ENCODE data around the gene NAXE.

The NAXE gene

GRCh38 chr1:156583821-156584622 lies 7.6 kb upstream of the NAXE start:
- H2AFZ ChIP-seq (ENCODE audit: low read length): no peak overlapping the region

GRCh38 chr1:156584813-156585212 lies 6.8 kb upstream of the NAXE start:
- Histone ChIP-seq H3K4me2 (ENCODE audit: low read length) (no peak overlapping the region), H3K27ac (ENCODE audit: low read depth, low read length, poor library complexity, severe bottlenecking) (no peak overlapping the region), H3K4me3 (ENCODE audit: low read depth, low read length, poor library complexity, severe bottlenecking) (no peak overlapping the region), H3K9ac (ENCODE audit: low read length) (no peak overlapping the region), H3K27me3 (ENCODE audit: insufficient read depth, low read length) (no peaks in the 10 kb centered on the region), H3K79me2 (ENCODE audit: insufficient read depth, low read length) (no peaks in the 10 kb centered on the region), H3K9me2 (ENCODE audit: low read depth, low read length) (no peaks in the 10 kb centered on the region), H3F3A (ENCODE audit: insufficient read depth, low read length) (no peaks in the 10 kb centered on the region), H3K9me3 (ENCODE audit: low read length) (no peaks in the 10 kb centered on the region), H4K20me1 (ENCODE audit: insufficient read depth, low read length) (no peaks in the 10 kb centered on the region), H3K4me1 (ENCODE audit: insufficient read depth, low read length, severe bottlenecking) (peaks cover 14% of the 10 kb centered on the region), H3K36me3 (ENCODE audit: insufficient read depth, low read length) (no peaks in the 10 kb centered on the region), H2AFZ (ENCODE audit: low read length) (no peak overlapping the region)
- TF ChIP-seq CTCF (IDR thresholded peaks at IDR 0.05; ENCODE audit: low read length): peak; percentile 77
- no peak for TF ChIP-seq EZH2 (IDR thresholded peaks at IDR 0.05; ENCODE audit: borderline replicate concordance, low read length)

More at GRCh38 chr1:156583821-156584622, 7.6 kb upstream of the NAXE start:
- no peaks in the 10 kb centered on the region for H3K36me3 ChIP-seq (ENCODE audit: insufficient read depth, low read length)
- no peaks in the 10 kb centered on the region for H3K9me2 ChIP-seq (ENCODE audit: low read depth, low read length)
- no peak overlapping the region for H3K9ac ChIP-seq (ENCODE audit: low read length)
- no peaks in the 10 kb centered on the region for H3K9me3 ChIP-seq (ENCODE audit: low read length)
- H3K4me1 ChIP-seq (ENCODE audit: insufficient read depth, low read length, severe bottlenecking): peaks cover 14% of the 10 kb centered on the region
- H3K79me2 ChIP-seq (ENCODE audit: insufficient read depth, low read length): no peaks in the 10 kb centered on the region
- H4K20me1 ChIP-seq (ENCODE audit: insufficient read depth, low read length): no peaks in the 10 kb centered on the region
- no peak overlapping the region for H3K4me3 ChIP-seq (ENCODE audit: low read depth, low read length, poor library complexity, severe bottlenecking)
- no peaks in the 10 kb centered on the region for H3F3A ChIP-seq (ENCODE audit: insufficient read depth, low read length)
- H3K27ac ChIP-seq (ENCODE audit: low read depth, low read length, poor library complexity, severe bottlenecking): no peak overlapping the region
- H3K4me2 ChIP-seq (ENCODE audit: low read length): no peak overlapping the region
- no peaks in the 10 kb centered on the region for H3K27me3 ChIP-seq (ENCODE audit: insufficient read depth, low read length)
- peak; percentile 74 for TF ChIP-seq CTCF (IDR thresholded peaks at IDR 0.05; ENCODE audit: low read length)
- TF ChIP-seq EZH2 (IDR thresholded peaks at IDR 0.05; ENCODE audit: borderline replicate concordance, low read length): no peak

- no peak overlapping the region for H3K4me3 ChIP-seq (ENCODE audit: low read depth, low read length, poor library complexity, severe bottlenecking)
- no peak overlapping the region for H3K27ac ChIP-seq (ENCODE audit: low read depth, low read length, poor library complexity, severe bottlenecking)
- H4K20me1 ChIP-seq (ENCODE audit: insufficient read depth, low read length): no peaks in the 10 kb centered on the region
- no peak overlapping the region for H3K9ac ChIP-seq (ENCODE audit: low read length)
- no peaks in the 10 kb centered on the region for H3K79me2 ChIP-seq (ENCODE audit: insufficient read depth, low read length)
- no peaks in the 10 kb centered on the region for H3K27me3 ChIP-seq (ENCODE audit: insufficient read depth, low read length)
- no peaks in the 10 kb centered on the region for H3F3A ChIP-seq (ENCODE audit: insufficient read depth, low read length)
- H3K9me3 ChIP-seq (ENCODE audit: low read length): no peaks in the 10 kb centered on the region
- peaks cover 21% of the 10 kb centered on the region for H3K4me1 ChIP-seq (ENCODE audit: insufficient read depth, low read length, severe bottlenecking)
- H3K4me2 ChIP-seq (ENCODE audit: low read length): no peak overlapping the region
- H2AFZ ChIP-seq (ENCODE audit: low read length): no peak overlapping the region
- H3K36me3 ChIP-seq (ENCODE audit: insufficient read depth, low read length): no peaks in the 10 kb centered on the region
- TF ChIP-seq EZH2 (IDR thresholded peaks at IDR 0.05; ENCODE audit: borderline replicate concordance, low read length) (no peak), CTCF (IDR thresholded peaks at IDR 0.05; ENCODE audit: low read length) (no peak)
- no peaks in the 10 kb centered on the region for H3K9me2 ChIP-seq (ENCODE audit: low read depth, low read length)
Observed at GRCh38 chr1:156586323-156586722, 5.3 kb upstream of the NAXE start.
